Measurements from ENCODE around the gene MTA3.
"Not testable (repeated sequence)": the region's sequence is repeated elsewhere in the genome, so short reads cannot be mapped to it uniquely, and the experiment has no call there.

The MTA3 gene

GRCh38 chr2:42726680-42727079 lies 158.2 kb downstream of the MTA3 start:
- no peak for DNase-seq

- not testable (repeated sequence) for DNase-seq
These were observed 162.9 kb downstream of the MTA3 start for GRCh38 chr2:42731316-42731715.

- no peak for DNase-seq
These were observed 165.4 kb downstream of the MTA3 start for GRCh38 chr2:42733852-42734251.

GRCh38 chr2:42736598-42737322 lies 168.3 kb downstream of the MTA3 start:
- DNase-seq, result no peak

- no peak for DNase-seq
These were observed 172.7 kb downstream of the MTA3 start for GRCh38 chr2:42741140-42741539.

GRCh38 chr2:42742740-42743658 lies 174.6 kb downstream of the MTA3 start:
- DNase-seq, result no peak

GRCh38 chr2:42743659-42743990 lies 175.2 kb downstream of the MTA3 start:
- DNase-seq, result no peak

GRCh38 chr2:42744545-42745082 lies 176.2 kb downstream of the MTA3 start:
- no peak for DNase-seq

GRCh38 chr2:42747422-42747821 lies 179.0 kb downstream of the MTA3 start:
- DNase-seq, result no peak

GRCh38 chr2:42748840-42749239 lies 180.4 kb downstream of the MTA3 start:
- DNase-seq, result no peak

GRCh38 chr2:42752314-42752713 lies 183.9 kb downstream of the MTA3 start:
- DNase-seq, result peak in 2 of 56 donors; percentile 10 to 35

- DNase-seq, result peak in 19 of 56 donors; percentile 14 to 64 (median 31)
These were observed 184.7 kb downstream of the MTA3 start for GRCh38 chr2:42752816-42753813.

GRCh38 chr2:42754021-42754775 lies 185.8 kb downstream of the MTA3 start:
- DNase-seq, result peak in 29 of 56 donors; percentile 20 to 66 (median 45)

GRCh38 chr2:42754776-42755140 lies 186.3 kb downstream of the MTA3 start:
- peak in 4 of 56 donors; percentile 14 to 55 (median 29) for DNase-seq

GRCh38 chr2:42755191-42755880 lies 186.9 kb downstream of the MTA3 start:
- peak in 1 of 56 donors; percentile 15 for DNase-seq

- no peak for DNase-seq
These were observed 187.8 kb downstream of the MTA3 start for GRCh38 chr2:42756150-42756775.

GRCh38 chr2:42756966-42757513 lies 188.6 kb downstream of the MTA3 start:
- no peak for DNase-seq

GRCh38 chr2:42757981-42758740 lies 189.7 kb downstream of the MTA3 start:
- DNase-seq, result no peak

Measured in nucleus accumbens (tissue), 56 donors.